HUES6 (cell line): ENCODE data around the gene DNAJB12.
"Not testable (repeated sequence)": the region's sequence is repeated elsewhere in the genome, so short reads cannot be mapped to it uniquely, and the experiment has no call there.

Experiments used
- H3K27ac ChIP-seq: 2 replicates; pipeline ENCODE4 v1.7.0; 2013; ENCODE audit warnings: low read depth, mild to moderate bottlenecking, low read length, inconsistent platforms
- H3K27me3 ChIP-seq: 2 replicates; pipeline ENCODE4 v1.6.1; 2013; ENCODE audit warnings: low read length; ENCODE audit not compliant: control insufficient read depth, insufficient read depth
- H3K36me3 ChIP-seq: 2 replicates; pipeline ENCODE4 v1.6.1; 2013; ENCODE audit warnings: low read length; ENCODE audit not compliant: control insufficient read depth, insufficient read depth
- H3K4me1 ChIP-seq: 2 replicates; pipeline ENCODE4 v1.6.1; 2013; ENCODE audit warnings: low read length; ENCODE audit not compliant: control insufficient read depth, insufficient read depth
- H3K4me3 ChIP-seq: 2 replicates; pipeline ENCODE4 v1.5.1; 2013; ENCODE audit warnings: low read depth, low read length
- H3K9ac ChIP-seq: one replicate; pipeline ENCODE4 v1.6.1; 2013; ENCODE audit warnings: mild to moderate bottlenecking, low read length
- H3K9me3 ChIP-seq: 2 replicates; pipeline ENCODE4 v1.6.1; 2013; ENCODE audit warnings: low read depth, low read length; ENCODE audit not compliant: control insufficient read depth, insufficient read depth

DNAJB12 gene

DNA sequence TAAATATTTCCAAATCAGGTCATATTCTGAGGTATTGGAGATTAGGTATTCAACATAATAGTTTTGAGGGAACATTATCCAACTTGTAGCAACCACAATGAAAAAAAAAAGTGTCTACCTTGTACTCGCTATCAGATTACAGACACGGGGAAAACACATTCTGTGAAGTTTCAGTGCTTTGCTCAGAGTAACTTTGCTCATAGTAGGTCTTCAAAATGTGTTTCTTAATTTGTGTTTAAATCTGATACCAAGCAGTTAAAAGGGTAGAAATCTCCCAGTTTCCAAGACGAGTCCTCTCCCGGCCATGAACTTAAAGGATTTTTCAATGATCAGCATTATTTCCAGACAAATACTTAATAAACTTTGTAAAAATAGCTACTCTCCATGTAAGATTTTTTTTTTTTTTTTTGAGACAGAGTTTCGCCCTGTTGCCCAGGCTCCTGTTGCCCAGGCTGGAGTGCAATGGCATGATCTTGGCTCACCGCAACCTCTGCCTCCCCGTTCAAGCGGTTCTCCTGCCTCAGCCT is 41.8 kb downstream of the DNAJB12 start:
- Histone ChIP-seq H3K27ac (no peak overlapping the region), H3K4me1 (peaks cover 24% of the 10 kb centered on the region), H3K27me3 (no peaks in the 10 kb centered on the region), H3K36me3 (no peaks in the 10 kb centered on the region), H3K9ac (no peak overlapping the region), H3K4me3 (no peak overlapping the region), H3K9me3 (no peaks in the 10 kb centered on the region)

GRCh38 chr10:72311667-72312066 is 43.1 kb downstream of the DNAJB12 start:
- Histone ChIP-seq H3K4me1 (peaks cover 24% of the 10 kb centered on the region), H3K27ac (no peak overlapping the region), H3K9me3 (no peaks in the 10 kb centered on the region), H3K9ac (no peak overlapping the region), H3K27me3 (no peaks in the 10 kb centered on the region), H3K4me3 (no peak overlapping the region), H3K36me3 (no peaks in the 10 kb centered on the region)

GRCh38 chr10:72310636-72311035 is 44.1 kb downstream of the DNAJB12 start:
- Histone ChIP-seq H3K36me3 (no peaks in the 10 kb centered on the region), H3K27ac (no peak overlapping the region), H3K9me3 (no peaks in the 10 kb centered on the region), H3K27me3 (no peaks in the 10 kb centered on the region), H3K4me1 (peaks cover 21% of the 10 kb centered on the region), H3K9ac (no peak overlapping the region), H3K4me3 (no peak overlapping the region)

- Histone ChIP-seq H3K27me3 (no peaks in the 10 kb centered on the region), H3K27ac (no peak overlapping the region), H3K9me3 (no peaks in the 10 kb centered on the region), H3K4me3 (no peak overlapping the region), H3K36me3 (no peaks in the 10 kb centered on the region), H3K9ac (no peak overlapping the region), H3K4me1 (peaks cover 19% of the 10 kb centered on the region)
These were observed 44.5 kb downstream of the DNAJB12 start for GRCh38 chr10:72310241-72310633.

GRCh38 chr10:72309290-72310240 is 45.2 kb downstream of the DNAJB12 start:
- Histone ChIP-seq H3K27ac (no peak overlapping the region), H3K9me3 (no peaks in the 10 kb centered on the region), H3K4me3 (no peak overlapping the region), H3K4me1 (peaks cover 14% of the 10 kb centered on the region), H3K27me3 (no peaks in the 10 kb centered on the region), H3K9ac (no peak overlapping the region), H3K36me3 (no peaks in the 10 kb centered on the region)

- Histone ChIP-seq H3K27me3 (no peaks in the 10 kb centered on the region), H3K9ac (no peak overlapping the region), H3K27ac (no peak overlapping the region), H3K4me3 (no peak overlapping the region), H3K9me3 (no peaks in the 10 kb centered on the region), H3K36me3 (no peaks in the 10 kb centered on the region), H3K4me1 (peaks cover 14% of the 10 kb centered on the region)
These were observed 46.3 kb downstream of the DNAJB12 start for GRCh38 chr10:72308320-72308987.

- not testable (repeated sequence) for H3K9me3 ChIP-seq, H3K36me3 ChIP-seq, H3K27me3 ChIP-seq, H3K27ac ChIP-seq, H3K9ac ChIP-seq, H3K4me3 ChIP-seq
- peaks cover 14% of the 10 kb centered on the region for H3K4me1 ChIP-seq
These were observed 47.0 kb downstream of the DNAJB12 start for GRCh38 chr10:72307711-72308110.

DNA sequence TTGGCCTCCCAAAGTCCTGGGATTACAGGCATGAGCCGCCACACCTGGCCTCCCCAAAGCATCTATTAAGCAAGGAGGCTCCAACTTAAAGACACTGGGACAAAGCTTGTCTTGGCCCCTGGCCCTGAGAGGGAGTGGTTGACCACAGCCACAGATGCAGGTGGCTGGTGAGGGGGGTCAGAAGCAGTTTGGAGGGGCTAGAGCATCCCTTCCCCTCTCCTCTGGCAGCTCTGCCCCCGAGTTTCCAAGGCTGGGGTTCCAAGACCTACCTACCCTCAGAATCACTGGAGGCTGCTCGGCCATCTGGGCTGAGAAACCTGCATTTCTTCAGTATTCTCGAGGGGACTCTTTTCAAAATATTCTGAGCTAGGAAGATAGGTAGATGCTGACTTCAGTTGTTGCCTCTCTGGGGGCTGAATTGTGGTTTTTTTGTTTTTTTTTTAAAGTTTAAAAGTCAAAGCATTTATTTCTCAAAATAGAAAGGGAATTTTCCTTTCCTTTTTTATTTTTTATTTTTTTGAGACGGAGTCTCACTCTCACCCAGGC is 48.4 kb downstream of the DNAJB12 start:
- Histone ChIP-seq H3K9ac (no peak overlapping the region), H3K27me3 (no peaks in the 10 kb centered on the region), H3K4me1 (peaks cover 14% of the 10 kb centered on the region), H3K36me3 (no peaks in the 10 kb centered on the region), H3K9me3 (no peaks in the 10 kb centered on the region), H3K27ac (no peak overlapping the region), H3K4me3 (no peak overlapping the region)

DNA sequence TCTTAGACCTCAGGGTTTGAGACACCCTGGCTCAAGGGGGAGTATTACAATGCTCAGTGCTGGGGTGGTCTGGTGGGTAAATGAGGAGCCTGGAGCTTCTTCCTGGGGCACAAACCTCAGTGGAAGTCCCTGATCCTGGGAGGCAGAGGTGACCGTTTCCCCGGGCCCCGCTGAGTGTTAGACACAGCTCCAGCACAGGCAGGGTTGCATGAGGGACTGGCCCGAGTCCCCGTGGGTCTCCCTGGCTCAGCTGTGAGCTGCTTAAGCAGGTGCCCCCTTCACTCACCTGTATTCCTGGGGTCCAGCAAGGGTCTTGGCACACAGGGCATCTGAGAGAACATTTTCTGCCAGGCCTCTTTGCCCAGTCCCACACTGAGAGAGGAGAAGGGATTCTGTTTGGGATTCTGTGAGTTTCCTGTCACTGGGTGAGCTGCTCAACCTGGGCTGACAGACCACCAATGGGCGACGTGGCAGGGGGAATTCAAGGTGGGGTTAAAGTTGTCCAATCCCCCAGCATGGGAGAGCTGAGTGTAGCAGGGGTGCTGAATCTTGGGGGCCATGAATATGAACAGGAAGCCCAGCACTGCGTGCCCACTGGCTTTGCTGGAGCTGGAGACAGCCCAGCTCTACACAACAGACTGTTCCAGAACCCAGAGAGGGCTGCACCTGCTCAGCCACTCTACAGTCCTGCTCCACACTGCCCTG is 51.1 kb downstream of the DNAJB12 start:
- H3K27ac ChIP-seq = no peak overlapping the region
- no peaks in the 10 kb centered on the region for H3K27me3 ChIP-seq
- H3K4me1 ChIP-seq = peaks cover under 1% of the 10 kb centered on the region
- H3K9ac ChIP-seq = no peak overlapping the region
- no peak overlapping the region for H3K4me3 ChIP-seq
- H3K9me3 ChIP-seq = no peaks in the 10 kb centered on the region
- H3K36me3 ChIP-seq = no peaks in the 10 kb centered on the region

DNA sequence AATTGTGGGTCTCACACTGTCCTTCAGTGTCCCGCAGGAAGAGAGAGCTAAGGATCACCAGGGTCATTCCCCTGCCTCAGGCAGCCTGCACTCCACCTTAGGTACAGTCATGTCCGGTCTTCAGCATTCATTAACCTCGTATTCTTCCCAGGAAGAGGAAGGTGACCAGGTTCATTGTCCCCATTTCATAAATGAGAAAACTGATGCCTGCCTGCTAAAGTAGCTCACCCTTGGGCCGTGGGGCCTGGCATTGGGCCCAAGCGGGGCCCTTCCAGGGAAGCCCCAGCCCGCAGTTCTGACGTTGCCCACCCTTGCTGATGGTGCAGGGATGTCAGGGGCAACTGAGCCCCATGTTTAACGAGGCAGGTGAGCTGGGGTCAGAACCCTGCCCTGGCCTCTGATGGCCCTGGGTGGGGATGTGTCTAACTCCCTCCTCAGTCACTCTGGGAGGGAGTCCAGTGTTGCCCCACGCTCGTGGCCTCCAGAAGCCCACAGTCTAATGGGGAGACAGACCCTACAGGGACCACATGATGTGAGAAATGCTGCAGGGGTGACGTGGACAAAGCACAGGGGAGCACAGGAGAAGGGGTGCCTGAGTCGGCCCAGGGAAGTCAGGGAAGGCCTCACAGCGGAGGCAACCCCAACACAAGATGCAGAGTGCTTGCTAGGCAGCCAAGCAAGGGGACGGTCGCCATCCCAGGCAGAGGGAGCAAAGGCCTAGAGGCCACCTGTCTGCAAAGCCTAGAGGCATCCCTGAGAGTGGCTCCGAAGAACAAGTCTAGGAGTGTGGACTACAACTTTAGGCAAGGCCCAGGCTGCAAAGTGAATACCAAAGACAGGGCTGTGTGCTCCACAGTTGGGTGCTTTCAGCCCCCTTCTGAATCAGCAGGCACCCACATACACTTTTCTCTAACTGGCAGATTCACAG is 55.9 kb downstream of the DNAJB12 start:
- peaks cover 23% of the 10 kb centered on the region for H3K4me1 ChIP-seq
- no peaks in the 10 kb centered on the region for H3K36me3 ChIP-seq
- peak overlapping the region; percentile 68 for H3K9ac ChIP-seq
- no peaks in the 10 kb centered on the region for H3K27me3 ChIP-seq
- peak overlapping the region; percentile 64 for H3K4me3 ChIP-seq
- H3K27ac ChIP-seq = peak overlapping the region; percentile 76; the same call in 1 of the 2 replicates
- H3K9me3 ChIP-seq = no peaks in the 10 kb centered on the region
